Nephron (organoid): ENCODE results near the gene RWDD1.

Source experiments
- H3K27ac Mint-ChIP-seq, 3 experiments: 2 replicates each; pipeline ENCODE4 v1.8.0; 2020; ENCODE audit warnings: mixed read lengths in 3 of 3, mild to moderate bottlenecking in 2 of 3, moderate library complexity in 1 of 3
- H3K27me3 Mint-ChIP-seq: 2 replicates; pipeline ENCODE4 v1.8.0; 2021; ENCODE audit warnings: low read depth, mild to moderate bottlenecking, moderate library complexity, mixed read lengths
- H3K36me3 Mint-ChIP-seq: 2 replicates; pipeline ENCODE4 v1.8.0; 2020; ENCODE audit warnings: low read depth, mixed read lengths
- H3K4me1 Mint-ChIP-seq: 2 replicates; pipeline ENCODE4 v1.8.0; 2020; ENCODE audit warnings: mixed read lengths
- H3K4me3 Mint-ChIP-seq, 3 experiments: 2 replicates each; pipeline ENCODE4 v1.8.0; 2020; ENCODE audit warnings: mild to moderate bottlenecking in 3 of 3, mixed read lengths in 3 of 3, moderate library complexity in 2 of 3
- H3K9me3 Mint-ChIP-seq: 2 replicates; pipeline ENCODE4 v1.8.0; 2020; ENCODE audit warnings: mixed read lengths
- TF ChIP-seq, protein P1 (sequence below), 3 experiments: fragments of 200-600 bp; sonication (generic); IDR thresholded peaks; one replicate each; pipeline ENCODE4 v1.5.0; 2021; ENCODE audit warnings: antibody characterized with exemption in 3 of 3; ENCODE audit not compliant: unreplicated experiment in 3 of 3

The RWDD1 gene

DNA sequence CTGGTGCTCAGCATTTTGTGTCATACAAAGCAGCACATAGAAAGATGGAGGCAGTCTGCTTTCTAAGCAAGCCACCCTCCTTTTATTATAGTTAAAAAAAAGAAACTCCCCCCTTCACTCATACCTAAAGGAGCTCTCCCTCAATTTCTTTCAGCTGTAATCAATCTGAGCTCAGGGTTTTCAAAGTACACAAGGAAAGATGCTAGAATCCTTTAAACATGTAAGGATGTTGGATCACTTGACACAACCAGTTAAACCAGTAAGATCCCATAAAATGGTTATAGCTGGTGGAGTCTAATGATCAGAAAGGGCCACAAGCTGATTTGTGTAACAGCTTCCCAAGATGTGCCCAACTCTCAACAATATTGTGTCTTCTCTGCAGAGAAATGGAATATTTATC, 17.9 kb upstream of the RWDD1 start, which contains the start of gene CALHM4:
Gene CALHM4, plus strand, starts transcription at position 301 of the 400 bp plus-strand sequence. Its CDS starts 43 bp downstream, at position 344.
- no peaks in the 10 kb centered on the region for H3K9me3 Mint-ChIP-seq
- no peak within 1 kb of the TSS for H3K4me3 Mint-ChIP-seq
- TF ChIP-seq, protein P1, sequence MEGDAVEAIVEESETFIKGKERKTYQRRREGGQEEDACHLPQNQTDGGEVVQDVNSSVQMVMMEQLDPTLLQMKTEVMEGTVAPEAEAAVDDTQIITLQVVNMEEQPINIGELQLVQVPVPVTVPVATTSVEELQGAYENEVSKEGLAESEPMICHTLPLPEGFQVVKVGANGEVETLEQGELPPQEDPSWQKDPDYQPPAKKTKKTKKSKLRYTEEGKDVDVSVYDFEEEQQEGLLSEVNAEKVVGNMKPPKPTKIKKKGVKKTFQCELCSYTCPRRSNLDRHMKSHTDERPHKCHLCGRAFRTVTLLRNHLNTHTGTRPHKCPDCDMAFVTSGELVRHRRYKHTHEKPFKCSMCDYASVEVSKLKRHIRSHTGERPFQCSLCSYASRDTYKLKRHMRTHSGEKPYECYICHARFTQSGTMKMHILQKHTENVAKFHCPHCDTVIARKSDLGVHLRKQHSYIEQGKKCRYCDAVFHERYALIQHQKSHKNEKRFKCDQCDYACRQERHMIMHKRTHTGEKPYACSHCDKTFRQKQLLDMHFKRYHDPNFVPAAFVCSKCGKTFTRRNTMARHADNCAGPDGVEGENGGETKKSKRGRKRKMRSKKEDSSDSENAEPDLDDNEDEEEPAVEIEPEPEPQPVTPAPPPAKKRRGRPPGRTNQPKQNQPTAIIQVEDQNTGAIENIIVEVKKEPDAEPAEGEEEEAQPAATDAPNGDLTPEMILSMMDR (IDR thresholded peaks at IDR 0.05; ENCODE audit: unreplicated experiment in 3 of 3), result no peak

DNA sequence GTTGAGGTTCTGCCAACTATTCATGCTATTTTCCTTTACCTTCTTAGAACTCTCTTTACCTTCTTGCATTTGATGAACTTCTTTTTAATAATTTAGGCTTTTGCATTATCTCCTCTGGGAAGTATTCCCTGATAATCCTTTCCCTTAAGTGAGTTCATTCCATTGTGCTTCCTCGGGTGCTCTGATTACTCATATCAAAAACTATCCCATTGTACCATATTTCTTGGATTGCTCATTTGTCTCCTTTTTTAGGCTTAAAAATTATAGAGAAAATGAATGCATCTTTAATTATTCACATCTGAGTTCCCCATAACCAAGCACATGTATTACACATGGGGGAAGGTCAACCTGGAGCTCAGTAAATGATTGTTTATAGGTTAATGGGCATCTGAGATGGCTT, 15.2 kb upstream of the RWDD1 start:
- Mint-ChIP-seq H3K4me1 (peaks cover 7% of the 10 kb centered on the region), H3K27ac (no peak overlapping the region), H3K9me3 (no peaks in the 10 kb centered on the region), H3K4me3 (no peak overlapping the region), H3K36me3 (no peaks in the 10 kb centered on the region), H3K27me3 (no peaks in the 10 kb centered on the region)
- TF ChIP-seq, protein P1 (IDR thresholded peaks at IDR 0.05; ENCODE audit: unreplicated experiment in 3 of 3), result no peak

More for the DNA sequence above, 17.9 kb upstream of the RWDD1 start, which contains the start of gene CALHM4:
- no peaks in the 10 kb centered on the region for H3K27me3 Mint-ChIP-seq
- no peak within 1 kb of the TSS for H3K27ac Mint-ChIP-seq
- peaks cover 4% of the 10 kb centered on the region for H3K4me1 Mint-ChIP-seq
- H3K36me3 Mint-ChIP-seq, result no peaks in the 10 kb centered on the region

- Mint-ChIP-seq H3K27ac (no peak overlapping the region), H3K4me1 (peaks cover 11% of the 10 kb centered on the region), H3K9me3 (no peaks in the 10 kb centered on the region), H3K4me3 (no peak overlapping the region), H3K36me3 (no peaks in the 10 kb centered on the region), H3K27me3 (no peaks in the 10 kb centered on the region)
- TF ChIP-seq, protein P1 (IDR thresholded peaks at IDR 0.05; ENCODE audit: unreplicated experiment in 3 of 3), result no peak
Observed at GRCh38 chr6:116556814-116557415, 14.4 kb upstream of the RWDD1 start.

- Mint-ChIP-seq H3K36me3 (no peaks in the 10 kb centered on the region), H3K4me3 (no peak overlapping the region), H3K9me3 (no peaks in the 10 kb centered on the region), H3K27ac (peak overlapping the region in 1 of 3 experiments; percentile 51), H3K4me1 (peaks cover 11% of the 10 kb centered on the region), H3K27me3 (no peaks in the 10 kb centered on the region)
- TF ChIP-seq, protein P1 (IDR thresholded peaks at IDR 0.05; ENCODE audit: unreplicated experiment in 3 of 3), result no peak
Observed at GRCh38 chr6:116557893-116558292, 13.4 kb upstream of the RWDD1 start.

DNA sequence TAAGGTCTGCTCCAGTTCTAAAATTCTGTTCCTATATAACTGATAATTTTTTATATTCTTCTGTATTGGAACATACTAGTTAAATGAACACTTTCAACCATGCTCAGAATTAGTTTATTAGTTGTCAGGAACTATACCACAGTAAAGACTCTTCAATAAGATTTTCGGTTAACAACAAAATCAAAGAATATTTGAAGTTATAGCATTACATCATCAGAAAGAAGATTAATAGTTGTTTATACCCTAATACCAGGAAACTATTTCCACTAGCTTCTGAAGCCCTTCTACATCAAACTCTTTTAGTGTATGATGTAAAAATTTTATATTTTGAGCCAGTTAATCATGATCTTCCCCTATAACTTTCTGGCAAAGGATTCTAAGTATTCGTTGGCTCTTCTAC, 11.2 kb upstream of the RWDD1 start:
- TF ChIP-seq, protein P1 (IDR thresholded peaks at IDR 0.05; ENCODE audit: unreplicated experiment in 3 of 3), result no peak
- no peaks in the 10 kb centered on the region for H3K36me3 Mint-ChIP-seq
- H3K9me3 Mint-ChIP-seq, result no peaks in the 10 kb centered on the region
- H3K27ac Mint-ChIP-seq, result no peak overlapping the region
- no peaks in the 10 kb centered on the region for H3K27me3 Mint-ChIP-seq
- no peak overlapping the region for H3K4me3 Mint-ChIP-seq
- peaks cover 11% of the 10 kb centered on the region for H3K4me1 Mint-ChIP-seq
